Tibial artery (tissue), 4 donors: ENCODE data around the gene DNAJB13.

ENCODE experiments used
- DNase-seq, 2 donors: peaks; one replicate each; pipeline ENCODE4 v3.0.0-alpha.2; 2019
- H3K27ac ChIP-seq, 2 donors: fragments of 200-600 bp; sonication (generic) in 1 of 2; 1 replicate in 1 of 2; 2 replicates in 1 of 2; pipeline ENCODE4 v1.5.1; 2018 to 2019; ENCODE audit warnings: mild to moderate bottlenecking in 1 of 2
- H3K27me3 ChIP-seq, 2 donors: fragments of 200-600 bp; sonication (generic) in 1 of 2; one replicate each; pipeline versions ENCODE4 v1.5.1 to v1.6.0; 2016 to 2019
- H3K36me3 ChIP-seq, 3 donors: fragments of 200-600 bp; sonication (generic) in 2 of 3; one replicate each; pipeline ENCODE4 v1.5.1; 2016 to 2019; ENCODE audit warnings: mild to moderate bottlenecking in 2 of 3
- H3K4me1 ChIP-seq, 4 donors: fragments of 200-600 bp; sonication (generic) in 2 of 4; 1 replicate in 3 of 4; 2 replicates in 1 of 4; pipeline ENCODE4 v1.5.1; 2016 to 2019
- H3K4me3 ChIP-seq, 2 donors: fragments of 200-600 bp; sonication (generic) in 1 of 2; 1 replicate in 1 of 2; 2 replicates in 1 of 2; pipeline ENCODE4 v1.5.1; 2018 to 2019; ENCODE audit warnings: mild to moderate bottlenecking in 2 of 2
- H3K9me3 ChIP-seq, 3 donors: fragments of 200-600 bp; sonication (generic) in 1 of 3; one replicate each; pipeline ENCODE4 v1.5.1; 2016 to 2019
- CTCF ChIP-seq, 2 experiments: fragments of 200-600 bp in 1 of 2; fragments of 450-650 bp in 1 of 2; IDR thresholded peaks; one replicate each; pipeline ENCODE4 v1.5.1; 2017 to 2019; ENCODE audit warnings: antibody characterized with exemption in 2 of 2, mild to moderate bottlenecking in 1 of 2, moderate library complexity in 1 of 2
- intact Hi-C: fragments of 100-400 bp; cut with DNase I; formaldehyde crosslinking; loops from one replicate; pipeline ENCODE4 v1.15.0; 2023; ENCODE audit warnings: low total_unique reads

DNAJB13 gene

GRCh38 chr11:74015919-74016684 lies 65.3 kb downstream of the DNAJB13 start:
- H3K9me3 ChIP-seq = no peaks in the 10 kb centered on the region
- DNase-seq = no peak
- no peak overlapping the region for H3K27ac ChIP-seq
- no peak overlapping the region for H3K4me3 ChIP-seq
- peaks cover 0 to 24% (median 18%) of the 10 kb centered on the region in 4 donors for H3K4me1 ChIP-seq
- intact Hi-C loops = loop anchor here (5.0 kb wide), 1 partner anchor 34 kb away; the partner anchor contains the start of gene UCP2
- peaks cover 5 to 42% (median 14%) of the 10 kb centered on the region in 3 donors for H3K36me3 ChIP-seq
- no peak for TF ChIP-seq CTCF (IDR thresholded peaks at IDR 0.05)
- no peaks in the 10 kb centered on the region for H3K27me3 ChIP-seq

- H3K4me1 ChIP-seq = peaks cover 0 to 24% (median 18%) of the 10 kb centered on the region in 4 donors
- peaks cover 5 to 27% (median 14%) of the 10 kb centered on the region in 3 donors for H3K36me3 ChIP-seq
- intact Hi-C loops = loop anchor here (5.0 kb wide), 1 partner anchor 35 kb away; the partner anchor contains the start of gene UCP2
- H3K4me3 ChIP-seq = no peak overlapping the region
- H3K27me3 ChIP-seq = no peaks in the 10 kb centered on the region
- H3K9me3 ChIP-seq = no peaks in the 10 kb centered on the region
- no peak for DNase-seq
- no peak for TF ChIP-seq CTCF (IDR thresholded peaks at IDR 0.05)
- H3K27ac ChIP-seq = peak overlapping the region; percentile 75 to 81
These were observed 66.8 kb downstream of the DNAJB13 start for GRCh38 chr11:74017631-74018030.

- peaks cover 0 to 19% (median 8%) of the 10 kb centered on the region in 3 donors for H3K36me3 ChIP-seq
- no peak overlapping the region for H3K4me3 ChIP-seq
- no peaks in the 10 kb centered on the region for H3K9me3 ChIP-seq
- peaks cover 0 to 24% (median 18%) of the 10 kb centered on the region in 4 donors for H3K4me1 ChIP-seq
- H3K27me3 ChIP-seq = no peaks in the 10 kb centered on the region
- intact Hi-C loops = loop anchor here (5.0 kb wide), 1 partner anchor 36 kb away; the partner anchor contains the start of gene UCP2
- H3K27ac ChIP-seq = peak overlapping the region; percentile 75 to 81
- TF ChIP-seq CTCF (IDR thresholded peaks at IDR 0.05) = no peak
- DNase-seq = peak; percentile 96 to 97
These were observed 67.6 kb downstream of the DNAJB13 start for GRCh38 chr11:74018331-74019005.

- peaks cover 0 to 12% (median 2%) of the 10 kb centered on the region in 3 donors for H3K36me3 ChIP-seq
- intact Hi-C loops = loop anchor here (5.0 kb wide), 1 partner anchor 37 kb away; the partner anchor contains the start of gene UCP2
- no peak for TF ChIP-seq CTCF (IDR thresholded peaks at IDR 0.05)
- peak overlapping the region; percentile 75 to 81 for H3K27ac ChIP-seq
- no peaks in the 10 kb centered on the region for H3K9me3 ChIP-seq
- peaks cover 0 to 28% (median 20%) of the 10 kb centered on the region in 4 donors for H3K4me1 ChIP-seq
- no peak for DNase-seq
- H3K4me3 ChIP-seq = no peak overlapping the region
- H3K27me3 ChIP-seq = no peaks in the 10 kb centered on the region
These were observed 68.4 kb downstream of the DNAJB13 start for GRCh38 chr11:74019104-74019738.

DNA sequence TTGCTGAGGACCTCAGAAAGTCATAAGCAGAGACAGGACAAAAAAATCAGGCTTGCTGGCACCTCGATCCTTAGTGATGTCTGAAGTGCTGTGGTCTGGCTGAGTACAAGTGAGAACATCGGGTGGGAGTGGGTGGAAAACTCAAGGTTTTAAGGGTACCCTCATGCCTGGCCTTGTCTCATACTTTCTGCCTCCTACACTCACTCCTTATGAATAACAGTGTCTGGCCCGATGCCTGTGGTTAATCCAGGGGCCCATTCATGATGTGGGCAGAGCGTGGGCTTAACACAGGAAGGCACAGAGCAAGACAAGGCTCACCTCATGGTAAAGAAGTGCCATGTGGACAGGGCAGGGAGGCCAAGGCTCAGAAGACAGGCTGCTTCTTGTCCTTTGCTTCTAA lies 69.0 kb downstream of the DNAJB13 start:
- Histone ChIP-seq H3K4me3 (no peak overlapping the region), H3K4me1 (peaks cover 0 to 34% (median 23%) of the 10 kb centered on the region in 4 donors), H3K9me3 (no peaks in the 10 kb centered on the region), H3K27me3 (no peaks in the 10 kb centered on the region), H3K27ac (peak overlapping the region in 1 of 2 donors; percentile 81), H3K36me3 (peaks cover 0 to 10% (median 0%) of the 10 kb centered on the region in 3 donors)
- no peak for TF ChIP-seq CTCF (IDR thresholded peaks at IDR 0.05)
- no peak for DNase-seq
- intact Hi-C loops = loop anchor here (5.0 to 10.0 kb wide), 2 partner anchors 38 to 55 kb away; partner anchors contain the start of gene UCP2
